GM12878 (cell line): ENCODE data around the gene UBA5. TPM values are rescaled to one million over a fixed set of nuclear protein-coding genes. Genes with fewer than 3 reads are reported as not detected.

Experiments used
- ATAC-seq: fragments of 200-7000 bp; cut with Tn5 transposase; 3 replicates; pipeline ENCODE4 v1.9.1; 2020; ENCODE audit warnings: mild to moderate bottlenecking, moderate library complexity
- BruUV-seq: library from RNA; stranded (reverse); fragments of 400-500 nt; replicated peaks from 2 replicates; lab custom pipeline; 2021; lab: Mats Ljungman, UMichigan
- CTCF ChIA-PET: fragments of 300-600 bp; sonication (Branson Sonifier 250); formaldehyde crosslinking; extraction: SDS; loops from one replicate; lab custom pipeline; 2021; ENCODE audit warnings: inconsistent platforms; lab: Yijun Ruan, JAX
- POLR2A ChIA-PET: fragments of 350-600 bp; formaldehyde crosslinking; extraction: SDS; loops from one replicate; lab custom pipeline; 2021; ENCODE audit warnings: inconsistent platforms; lab: Charles Lee
- RAD21 ChIA-PET: fragments of 300-600 bp; sonication (Branson Sonifier 250); formaldehyde crosslinking; loops from one replicate; lab custom pipeline; 2023; ENCODE audit warnings: antibody characterized with exemption; ENCODE audit not compliant: unreplicated experiment; lab: Charles Lee
- SMC1A ChIA-PET: fragments of 300-600 bp; sonication (Branson Sonifier 250); formaldehyde crosslinking; loops from one replicate; lab custom pipeline; 2023; ENCODE audit not compliant: unreplicated experiment, uncharacterized antibody; lab: Charles Lee
- DNase-seq: peaks from one replicate; pipeline ENCODE4 v3.0.0-alpha.2; 2011; ENCODE audit warnings: low read depth, low spot score
- FAIRE-seq: peaks from 3 replicates; lab custom pipeline; 2011; peaks lifted over from hg19 to GRCh38; lab: Jason Lieb, UNC
- H2AFZ ChIP-seq: 2 replicates; pipeline ENCODE4 v1.6.0; 2011; ENCODE audit warnings: low read depth, low read length, control low read depth; ENCODE audit not compliant: control insufficient read depth
- H3K27ac ChIP-seq: 2 replicates; pipeline ENCODE4 v1.5.1; 2011; ENCODE audit warnings: control low read depth; ENCODE audit not compliant: control insufficient read depth, insufficient read depth
- H3K27me3 ChIP-seq, 2 experiments: replicated peaks in 1 of 2; 2 replicates each; pipeline versions ENCODE4 v1.6.0 to v1.6.1; 2011; ENCODE audit warnings: low read length in 1 of 2; ENCODE audit not compliant: control insufficient read depth in 2 of 2, insufficient read depth in 2 of 2
- H3K36me3 ChIP-seq, 2 experiments: 2 replicates each; pipeline ENCODE4 v1.5.1; 2011; ENCODE audit warnings: low read length in 1 of 2; ENCODE audit not compliant: control insufficient read depth in 2 of 2, insufficient read depth in 2 of 2
- H3K4me1 ChIP-seq: 2 replicates; pipeline ENCODE4 v1.6.1; 2011; ENCODE audit warnings: mild to moderate bottlenecking, low read length, moderate library complexity, mixed read lengths; ENCODE audit not compliant: control insufficient read depth, insufficient read depth
- H3K4me2 ChIP-seq: 2 replicates; pipeline ENCODE4 v1.6.0; 2011; ENCODE audit warnings: control low read depth; ENCODE audit not compliant: control insufficient read depth, insufficient read depth
- H3K4me3 ChIP-seq: fragments of 200-600 bp; sonication (generic); 2 replicates; pipeline ENCODE4 v1.5.1; 2016
- H3K79me2 ChIP-seq: 2 replicates; pipeline ENCODE4 v1.6.0; 2011; ENCODE audit warnings: low read length; ENCODE audit not compliant: control insufficient read depth, insufficient read depth
- H3K9ac ChIP-seq: 2 replicates; pipeline ENCODE4 v1.8.0; 2011; ENCODE audit warnings: low read length, control low read depth, mixed read lengths; ENCODE audit not compliant: control insufficient read depth, insufficient read depth
- H3K9me3 ChIP-seq: replicated peaks from 3 replicates; pipeline ENCODE4 v1.5.1; 2011; ENCODE audit warnings: mild to moderate bottlenecking, low read length; ENCODE audit not compliant: control insufficient read depth, insufficient read depth
- H4K20me1 ChIP-seq: 2 replicates; pipeline ENCODE4 v1.6.0; 2011; ENCODE audit not compliant: control insufficient read depth, insufficient read depth
- CBFB ChIP-seq: IDR thresholded peaks from 2 replicates; pipeline ENCODE4 v1.6.1; 2016; ENCODE audit warnings: antibody characterized with exemption, low read depth
- HCFC1 ChIP-seq: fragments of 150-350 bp; IDR thresholded peaks from 2 replicates; pipeline ENCODE4 v1.6.1; 2014; ENCODE audit warnings: low read length
- HDGF ChIP-seq: fragments of 450-650 bp; IDR thresholded peaks from 2 replicates; pipeline ENCODE4 v1.6.1; 2016; ENCODE audit warnings: antibody characterized with exemption
- PBX3 ChIP-seq: IDR thresholded peaks from 2 replicates; pipeline ENCODE4 v1.6.1; 2011; ENCODE audit warnings: mild to moderate bottlenecking, low read depth, low read length, moderate library complexity; ENCODE audit not compliant: insufficient replicate concordance
- PRDM15 ChIP-seq: fragments of 450-650 bp; formaldehyde crosslinking; IDR thresholded peaks from 2 replicates; pipeline ENCODE4 v1.4.0; 2020; ENCODE audit warnings: mild to moderate bottlenecking, moderate library complexity
- RAD21 ChIP-seq: IDR thresholded peaks from 2 replicates; pipeline ENCODE4 v1.6.1; 2011; ENCODE audit warnings: mild to moderate bottlenecking, low read depth, low read length, moderate library complexity; ENCODE audit not compliant: insufficient read depth
- SUPT20H ChIP-seq: IDR thresholded peaks from 2 replicates; pipeline ENCODE4 v1.6.1; 2011; ENCODE audit warnings: low read depth, mild to moderate bottlenecking, low read length, moderate library complexity, borderline replicate concordance; ENCODE audit not compliant: control insufficient read depth
- TCF3 ChIP-seq: IDR thresholded peaks from 2 replicates; pipeline ENCODE4 v1.6.1; 2012; ENCODE audit warnings: low read depth, mild to moderate bottlenecking, low read length, borderline replicate concordance; ENCODE audit not compliant: insufficient read depth
- ZBTB40 ChIP-seq: fragments of 450-650 bp; IDR thresholded peaks from 2 replicates; pipeline ENCODE4 v1.6.1; 2016; ENCODE audit warnings: mild to moderate bottlenecking, moderate library complexity, borderline replicate concordance
- WGBS: methylation state at CpG from one replicate; pipeline ENCODE4 v1.1.6; 2016; ENCODE audit warnings: low lambda C conversion rate; ENCODE audit not compliant: insufficient replicate concordance, insufficient coverage; ENCODE audit errors: missing lambda C conversion rate; 5-methylcytosine and 5-hydroxymethylcytosine counted together
- in situ Hi-C: fragments of 300-500 bp; cut with MboI; formaldehyde crosslinking; loops from 9 replicates; pipeline ENCODE4 v1.14.3; 2018; ENCODE audit warnings: mixed read lengths
- intact Hi-C: fragments of 100-400 bp; cut with micrococcal nuclease; formaldehyde crosslinking; loops from one replicate; pipeline ENCODE4 v1.14.2; 2022; ENCODE audit not compliant: unreplicated experiment
- polyA plus RNA-seq, 11 experiments: library from polyadenylated mRNA; depleted of rRNA in 4 of 11; unstranded in 6 of 11; stranded (reverse) in 5 of 11; fragments of >200 nt; fragmentation: Nextera tagmentation in 4 of 11; fragmentation: Illumina TruSeq in 1 of 11; extraction: Ambion mirVana in 4 of 11; extraction: Trizol in 1 of 11; gene quantifications; 1 replicate in 1 of 11; 2 replicates in 10 of 11; pipeline versions ENCODE4 v1.2.1 to v1.2.3, GENCODE V29; 2011 to 2016; ENCODE audit warnings: inconsistent platforms in 2 of 11, missing spikeins in 2 of 11, low read depth in 1 of 11
- total RNA-seq, 4 experiments: library from RNA; depleted of rRNA in 3 of 4; stranded (reverse); fragments of >200 nt in 3 of 4; fragmentation: Illumina TruSeq in 1 of 4; extraction: Trizol in 1 of 4; gene quantifications; 2 replicates each; pipeline versions ENCODE4 v1.2.1 to v1.2.3, GENCODE V29; 2013 to 2021

The UBA5 gene
- total and polyA plus RNA-seq, 10 of the 15 experiments (the other 5 are each of a cell fraction or from before 2014, with no cell fraction given), result 10.2 to 62.1 (median 43.8) TPM

GRCh38 chr3:132650153-132650552 is 10.0 kb upstream of the UBA5 start:
- no peak overlapping the region for H3K4me3 ChIP-seq
- ATAC-seq (peak; percentile 78), FAIRE-seq (no peak), DNase-seq (no peak)
- 100% methylated on average over 1 of the region's 1 CpG for WGBS
- H3K27ac ChIP-seq, result no peak overlapping the region
- no peak overlapping the region for H2AFZ ChIP-seq
- no peaks in the 10 kb centered on the region for H3K36me3 ChIP-seq
- in situ Hi-C loops (no loop called here), intact Hi-C loops (no loop called here)
- H3K4me1 ChIP-seq, result no peaks in the 10 kb centered on the region
- H3K27me3 ChIP-seq, result no peaks in the 10 kb centered on the region
- TF ChIP-seq SUPT20H (no peak), HCFC1 (no peak), TCF3 (no peak), PRDM15 (CRISPR knock-in tag) (no peak), HDGF (no peak), PBX3 (no peak), ZBTB40 (no peak), RAD21 (no peak), CBFB (no peak)
- no TSS peak for BruUV-seq
- ChIA-PET POLR2A (no interaction called here), RAD21 (no interaction called here), SMC1A (no interaction called here), CTCF (interaction anchor here (1.3 kb wide), 1 partner anchor 9 kb away, joined by 4 read pairs; no protein-coding TSS in a partner anchor)
- H3K9me3 ChIP-seq, result no peaks in the 10 kb centered on the region
- H4K20me1 ChIP-seq, result no peaks in the 10 kb centered on the region
- H3K4me2 ChIP-seq, result no peak overlapping the region
- H3K79me2 ChIP-seq, result no peaks in the 10 kb centered on the region
- no peak overlapping the region for H3K9ac ChIP-seq
